A549 treated with AZD9567 at 1 μM for 4 hours (cell line): ENCODE measurements around the gene DBET. TPM values are rescaled to one million over a fixed set of nuclear protein-coding genes. Genes with fewer than 3 reads are reported as not detected.

Source experiments
- total RNA-seq: library from RNA; stranded (reverse); fragments of 200-300 nt; extraction: Qiagen RNA extraction; gene quantifications from 5 replicates; pipeline ENCODE4 v1.2.3, GENCODE V29; 2022; ENCODE audit not compliant: insufficient read depth

The DBET gene
- total RNA-seq: not detected in 5 replicates

GRCh38 chr4:190064342-190064741, at the start of gene DBET:
DBET (plus strand) TSS chr4:190064502.

DNA sequence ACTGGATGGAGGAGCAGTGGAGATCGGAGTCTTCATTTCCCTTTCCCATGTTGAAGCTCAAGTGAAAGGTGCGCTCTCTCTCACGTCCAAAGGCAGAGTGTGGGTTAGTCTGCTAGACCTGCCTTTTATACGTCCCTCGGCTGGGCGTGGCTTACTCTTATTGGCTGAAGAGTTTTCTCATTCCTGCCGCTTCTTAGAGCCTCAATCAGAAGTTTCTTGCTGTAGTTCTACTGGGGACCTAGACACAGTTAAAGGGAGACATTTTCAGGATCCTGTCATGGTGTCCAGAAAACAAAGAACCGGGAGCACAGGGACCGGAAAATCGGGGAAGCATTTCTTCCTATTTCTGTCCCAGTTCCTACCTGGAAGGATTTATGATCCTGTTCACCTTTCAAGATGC, 37.1 kb upstream of the DBET start, which contains the start of gene FRG2:
Gene FRG2 (minus strand): TSS at position 101 of the 400 bp plus-strand sequence. CDS start 52 bp downstream, at position 49.

Other genes starting within 250 kb of the DBET start
- 36.1 to 39.9 TPM (median 38.3 TPM) in 5 replicates for gene FRG1, start 123.6 kb upstream of the DBET start, total RNA-seq
- 0.15 TPM in 1 of 5 replicates, not detected in the others for gene FRG2, start 37.2 kb upstream of the DBET start, total RNA-seq
- gene DUX4, start 109.3 kb downstream of the DBET start, total RNA-seq: not detected in 5 replicates